SK-N-SH (cell line): Measurements from ENCODE around the gene ATL1. TPM values are rescaled to one million over a fixed set of nuclear protein-coding genes. Genes with fewer than 3 reads are reported as not detected.

Experiments
- CTCF ChIA-PET: fragments of 300-600, 350-600 bp; formaldehyde crosslinking; extraction: SDS; loops from one replicate; lab custom pipeline; 2021; lab: Yijun Ruan, JAX
- POLR2A ChIA-PET: fragments of 350-600 bp; sonication (Branson Sonifier 250); formaldehyde crosslinking; extraction: SDS; loops from one replicate; lab custom pipeline; 2020; ENCODE audit warnings: antibody characterized with exemption, inconsistent platforms; lab: Yijun Ruan, JAX
- DNase-seq: peaks from one replicate; pipeline ENCODE4 v3.0.0; 2012
- H2AFZ ChIP-seq: fragments of 200-600 bp; sonication (generic); 2 replicates; pipeline ENCODE4 v1.8.1; 2016; ENCODE audit warnings: antibody characterized with exemption, mild to moderate bottlenecking, low read depth
- H3F3A ChIP-seq: fragments of 200-600 bp; sonication (generic); replicated peaks from 2 replicates; pipeline ENCODE3; 2016; ENCODE audit warnings: antibody characterized with exemption, mild to moderate bottlenecking; ENCODE audit not compliant: insufficient read depth
- H3K27ac ChIP-seq, 2 experiments: fragments of 200-500 bp in 1 of 2; fragments of 200-600 bp in 1 of 2; sonication (Bioruptor generic) in 1 of 2; sonication (generic), shearing (Covaris generic) in 1 of 2; 2 replicates each; pipeline versions ENCODE4 v1.5.1 to v1.6.1; 2014 to 2016; ENCODE audit warnings: low read depth in 2 of 2, inconsistent platforms in 1 of 2, low read length in 1 of 2, mild to moderate bottlenecking in 1 of 2, mixed read lengths in 1 of 2
- H3K27me3 ChIP-seq: fragments of 200-600 bp; sonication (generic), shearing (Covaris generic); 2 replicates; pipeline ENCODE4 v1.6.1; 2016; ENCODE audit warnings: mixed run types; ENCODE audit not compliant: insufficient read depth
- H3K36me3 ChIP-seq, 2 experiments: fragments of 200-500 bp in 1 of 2; fragments of 200-600 bp in 1 of 2; sonication (Bioruptor generic) in 1 of 2; sonication (generic) in 1 of 2; replicated peaks in 1 of 2; 2 replicates each; pipeline versions ENCODE3 to v1.5.1; 2014 to 2016; ENCODE audit warnings: low read length in 1 of 2, mild to moderate bottlenecking in 1 of 2; ENCODE audit not compliant: insufficient read depth in 2 of 2, control insufficient read depth in 1 of 2
- H3K4me1 ChIP-seq, 2 experiments: fragments of 200-500 bp in 1 of 2; fragments of 200-600 bp in 1 of 2; sonication (Bioruptor generic) in 1 of 2; sonication (generic), shearing (Covaris generic) in 1 of 2; 2 replicates each; pipeline versions ENCODE4 v1.5.1 to v1.6.1; 2014 to 2016; ENCODE audit warnings: low read depth in 1 of 2, low read length in 1 of 2, mixed run types in 1 of 2; ENCODE audit not compliant: insufficient read depth in 2 of 2, control insufficient read depth in 1 of 2
- H3K4me2 ChIP-seq: fragments of 200-600 bp; sonication (generic), shearing (Covaris generic); 2 replicates; pipeline ENCODE4 v1.6.1; 2017; ENCODE audit warnings: mixed run types
- H3K4me3 ChIP-seq, 2 experiments: fragments of 200-500 bp in 1 of 2; fragments of 200-600 bp in 1 of 2; sonication (Bioruptor generic) in 1 of 2; sonication (generic), shearing (Covaris generic) in 1 of 2; 2 replicates each; pipeline versions ENCODE4 v1.5.1 to v1.8.1; 2014 to 2016; ENCODE audit warnings: low read depth in 2 of 2, inconsistent platforms in 1 of 2, low read length in 1 of 2, mild to moderate bottlenecking in 1 of 2, mixed read lengths in 1 of 2, moderate library complexity in 1 of 2
- H3K79me2 ChIP-seq: fragments of 200-600 bp; sonication (generic); 2 replicates; pipeline ENCODE4 v1.8.1; 2017; ENCODE audit warnings: mild to moderate bottlenecking; ENCODE audit not compliant: insufficient read depth
- H3K9ac ChIP-seq: fragments of 200-600 bp; sonication (generic); 2 replicates; pipeline ENCODE4 v1.6.1; 2017; ENCODE audit warnings: mixed run types
- H3K9me2 ChIP-seq: fragments of 200-600 bp; sonication (generic); 2 replicates; pipeline ENCODE4 v1.6.1; 2017; ENCODE audit warnings: mixed run types
- H3K9me3 ChIP-seq: fragments of 200-600 bp; sonication (generic); 2 replicates; pipeline ENCODE4 v1.6.1; 2017; ENCODE audit warnings: mixed run types, mild to moderate bottlenecking, moderate library complexity
- H4K20me1 ChIP-seq: fragments of 200-600 bp; sonication (generic); 2 replicates; pipeline ENCODE4 v1.6.1; 2017; ENCODE audit warnings: mild to moderate bottlenecking, mixed run types; ENCODE audit not compliant: insufficient read depth
- CTCF ChIP-seq: fragments of 200-600 bp; sonication (generic); IDR thresholded peaks from 2 replicates; pipeline ENCODE4 v1.6.1; 2017; ENCODE audit warnings: antibody characterized with exemption, mild to moderate bottlenecking, moderate library complexity
- EP300 ChIP-seq, 2 experiments: IDR thresholded peaks; 2 replicates each; pipeline versions ENCODE4 v1.4.0 to v1.6.1; 2012; ENCODE audit warnings: borderline replicate concordance in 1 of 2, low read depth in 1 of 2, low read length in 1 of 2
- EZH2phosphoT487 ChIP-seq: fragments of 200-600 bp; sonication (generic); IDR thresholded peaks from 2 replicates; pipeline ENCODE4 v1.6.1; 2017; ENCODE audit warnings: low read depth, mixed run types, mild to moderate bottlenecking, antibody characterized with exemption, moderate library complexity, borderline replicate concordance
- FOSL2 ChIP-seq: IDR thresholded peaks from 2 replicates; pipeline ENCODE4 v1.4.0; 2012; ENCODE audit warnings: low read depth, mild to moderate bottlenecking, moderate library complexity, borderline replicate concordance
- GATA2 ChIP-seq: sonication (generic); formaldehyde crosslinking; IDR thresholded peaks from 2 replicates; pipeline ENCODE4 v1.5.0; 2020; ENCODE audit warnings: mild to moderate bottlenecking, missing genetic modification reagents
- JUND ChIP-seq: IDR thresholded peaks from 2 replicates; pipeline ENCODE4 v1.4.0; 2012
- MXI1 ChIP-seq: IDR thresholded peaks from 2 replicates; pipeline ENCODE4 v1.6.1; 2012; ENCODE audit warnings: mild to moderate bottlenecking, low read depth, low read length, improper control_type of control experiment
- NFIC ChIP-seq: IDR thresholded peaks from 2 replicates; pipeline ENCODE4 v1.4.0; 2012; ENCODE audit warnings: borderline replicate concordance
- NRF1 ChIP-seq: IDR thresholded peaks from 2 replicates; pipeline ENCODE4 v1.6.1; 2012; ENCODE audit warnings: low read depth, mild to moderate bottlenecking, low read length
- POLR2AphosphoS5 ChIP-seq: IDR thresholded peaks from 2 replicates; pipeline ENCODE4 v1.6.1; 2012; ENCODE audit warnings: low read depth, low read length
- RAD21 ChIP-seq: IDR thresholded peaks from 2 replicates; pipeline ENCODE4 v1.6.1; 2012; ENCODE audit warnings: mild to moderate bottlenecking, low read length
- RFX5 ChIP-seq: IDR thresholded peaks from 2 replicates; pipeline ENCODE4 v1.6.1; 2012; ENCODE audit warnings: mild to moderate bottlenecking, improper control_type of control experiment, low read length
- RXRA ChIP-seq: IDR thresholded peaks from 2 replicates; pipeline ENCODE4 v1.4.0; 2012; ENCODE audit warnings: low read depth, mild to moderate bottlenecking, borderline replicate concordance
- SMC3 ChIP-seq: IDR thresholded peaks from 2 replicates; pipeline ENCODE4 v1.6.1; 2012; ENCODE audit warnings: low read depth, low read length, improper control_type of control experiment
- TEAD4 ChIP-seq: IDR thresholded peaks from 2 replicates; pipeline ENCODE4 v1.4.0; 2012; ENCODE audit warnings: mild to moderate bottlenecking, borderline replicate concordance; ENCODE audit not compliant: insufficient read depth
- USF1 ChIP-seq: IDR thresholded peaks from 2 replicates; pipeline ENCODE4 v1.4.0; 2012; ENCODE audit warnings: low read depth, borderline replicate concordance
- WGBS: methylation state at CpG from one replicate; pipeline ENCODE4 v1.1.6; 2017; ENCODE audit warnings: low lambda C conversion rate; 5-methylcytosine and 5-hydroxymethylcytosine counted together
- polyA plus RNA-seq, 3 experiments: library from polyadenylated mRNA; depleted of rRNA; stranded (reverse); fragments of >200 nt; gene quantifications; 2 replicates each; pipeline ENCODE4 v1.2.3, GENCODE V29; 2012
- TF ChIP-seq, protein P1 (sequence below): IDR thresholded peaks from 2 replicates; pipeline ENCODE4; 2012
- TF ChIP-seq, protein P2 (sequence below): IDR thresholded peaks from 2 replicates; pipeline ENCODE4 v1.4.0; 2012; ENCODE audit warnings: low read depth
- TF ChIP-seq, protein P3 (sequence below): IDR thresholded peaks from 2 replicates; pipeline ENCODE4 v1.6.1; 2012; ENCODE audit warnings: mild to moderate bottlenecking, low read depth, low read length, moderate library complexity

The ATL1 gene
- polyA plus RNA-seq, 1 of the 3 experiments (the other 2 are of a cell fraction) = 7.3 TPM

DNA sequence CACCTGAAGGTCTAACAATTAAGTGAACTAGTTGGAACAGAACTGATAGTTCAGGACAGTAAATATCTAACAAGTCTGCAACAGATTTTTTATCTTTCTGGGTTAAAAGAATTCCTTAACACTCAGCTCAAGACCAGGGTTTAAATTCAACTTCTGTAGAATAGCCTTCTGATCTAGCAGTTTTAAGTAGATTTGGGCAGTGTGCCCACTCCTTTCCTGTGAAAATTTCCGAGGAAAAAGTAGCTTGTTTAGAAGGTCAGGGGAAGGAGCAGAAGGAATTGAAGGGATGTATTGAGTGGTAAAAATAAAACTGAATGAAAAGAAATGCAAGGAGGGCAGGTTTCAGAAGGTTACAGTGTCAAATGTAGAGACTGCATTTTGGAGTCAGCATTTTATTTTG, 45.8 kb downstream of the ATL1 start:
- Histone ChIP-seq H3K4me3 (no peak overlapping the region), H2AFZ (no peak overlapping the region), H4K20me1 (no peaks in the 10 kb centered on the region), H3K79me2 (no peaks in the 10 kb centered on the region), H3K27ac (no peak overlapping the region), H3K36me3 (peaks cover 0 to 8% of the 10 kb centered on the region in 2 experiments), H3K4me2 (no peak overlapping the region), H3K9ac (no peak overlapping the region), H3K27me3 (no peaks in the 10 kb centered on the region), H3F3A (peaks cover 6% of the 10 kb centered on the region), H3K4me1 (peaks cover 0 to 18% of the 10 kb centered on the region in 2 experiments; a peak in 3 of 4 replicates), H3K9me2 (no peaks in the 10 kb centered on the region), H3K9me3 (no peaks in the 10 kb centered on the region)
- DNase-seq = no peak
- ChIA-PET POLR2A (no interaction called here), CTCF (interaction anchor here (0.7 to 3.5 kb wide), 5 partner anchors 9 to 172 kb away, joined by 3 to 14 read pairs (median 3); no protein-coding TSS in a partner anchor)
- TF ChIP-seq, protein P1, sequence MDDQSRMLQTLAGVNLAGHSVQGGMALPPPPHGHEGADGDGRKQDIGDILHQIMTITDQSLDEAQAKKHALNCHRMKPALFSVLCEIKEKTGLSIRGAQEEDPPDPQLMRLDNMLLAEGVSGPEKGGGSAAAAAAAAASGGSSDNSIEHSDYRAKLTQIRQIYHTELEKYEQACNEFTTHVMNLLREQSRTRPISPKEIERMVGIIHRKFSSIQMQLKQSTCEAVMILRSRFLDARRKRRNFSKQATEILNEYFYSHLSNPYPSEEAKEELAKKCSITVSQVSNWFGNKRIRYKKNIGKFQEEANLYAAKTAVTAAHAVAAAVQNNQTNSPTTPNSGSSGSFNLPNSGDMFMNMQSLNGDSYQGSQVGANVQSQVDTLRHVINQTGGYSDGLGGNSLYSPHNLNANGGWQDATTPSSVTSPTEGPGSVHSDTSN = no peak
- TF ChIP-seq FOSL2 = no peak
- TF ChIP-seq RFX5 = no peak
- TF ChIP-seq CTCF = no peak
- TF ChIP-seq EP300 (IDR thresholded peaks at IDR 0.05; ENCODE audit: borderline replicate concordance in 1 of 2, low read depth in 1 of 2, low read length in 1 of 2) = no peak
- WGBS = 0% methylated on average over 1 of the region's 1 CpG

- Histone ChIP-seq H3K9me3 (no peaks in the 10 kb centered on the region), H3F3A (peaks cover 6% of the 10 kb centered on the region), H3K79me2 (no peaks in the 10 kb centered on the region), H3K9me2 (no peaks in the 10 kb centered on the region), H3K36me3 (peaks cover 0 to 8% of the 10 kb centered on the region in 2 experiments), H3K4me1 (peaks cover 0 to 14% of the 10 kb centered on the region in 2 experiments; a peak in 3 of 4 replicates), H3K27me3 (no peaks in the 10 kb centered on the region), H3K4me2 (no peak overlapping the region), H3K27ac (no peak overlapping the region), H2AFZ (no peak overlapping the region), H3K9ac (no peak overlapping the region), H3K4me3 (no peak overlapping the region), H4K20me1 (no peaks in the 10 kb centered on the region)
- CTCF ChIA-PET = interaction anchor here (0.8 to 3.5 kb wide), 4 partner anchors 13 to 171 kb away, joined by 3 to 14 read pairs (median 3); no protein-coding TSS in a partner anchor
- POLR2A ChIA-PET = no interaction called here
- WGBS = 72% methylated on average over 2 of the region's 2 CpGs
- no peak for DNase-seq
- no peak for TF ChIP-seq GATA2 (CRISPR knock-in tag)
- TF ChIP-seq RXRA = no peak
- no peak for TF ChIP-seq TEAD4
- TF ChIP-seq, protein P2, sequence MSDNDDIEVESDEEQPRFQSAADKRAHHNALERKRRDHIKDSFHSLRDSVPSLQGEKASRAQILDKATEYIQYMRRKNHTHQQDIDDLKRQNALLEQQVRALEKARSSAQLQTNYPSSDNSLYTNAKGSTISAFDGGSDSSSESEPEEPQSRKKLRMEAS = no peak
- TF ChIP-seq, protein P3, sequence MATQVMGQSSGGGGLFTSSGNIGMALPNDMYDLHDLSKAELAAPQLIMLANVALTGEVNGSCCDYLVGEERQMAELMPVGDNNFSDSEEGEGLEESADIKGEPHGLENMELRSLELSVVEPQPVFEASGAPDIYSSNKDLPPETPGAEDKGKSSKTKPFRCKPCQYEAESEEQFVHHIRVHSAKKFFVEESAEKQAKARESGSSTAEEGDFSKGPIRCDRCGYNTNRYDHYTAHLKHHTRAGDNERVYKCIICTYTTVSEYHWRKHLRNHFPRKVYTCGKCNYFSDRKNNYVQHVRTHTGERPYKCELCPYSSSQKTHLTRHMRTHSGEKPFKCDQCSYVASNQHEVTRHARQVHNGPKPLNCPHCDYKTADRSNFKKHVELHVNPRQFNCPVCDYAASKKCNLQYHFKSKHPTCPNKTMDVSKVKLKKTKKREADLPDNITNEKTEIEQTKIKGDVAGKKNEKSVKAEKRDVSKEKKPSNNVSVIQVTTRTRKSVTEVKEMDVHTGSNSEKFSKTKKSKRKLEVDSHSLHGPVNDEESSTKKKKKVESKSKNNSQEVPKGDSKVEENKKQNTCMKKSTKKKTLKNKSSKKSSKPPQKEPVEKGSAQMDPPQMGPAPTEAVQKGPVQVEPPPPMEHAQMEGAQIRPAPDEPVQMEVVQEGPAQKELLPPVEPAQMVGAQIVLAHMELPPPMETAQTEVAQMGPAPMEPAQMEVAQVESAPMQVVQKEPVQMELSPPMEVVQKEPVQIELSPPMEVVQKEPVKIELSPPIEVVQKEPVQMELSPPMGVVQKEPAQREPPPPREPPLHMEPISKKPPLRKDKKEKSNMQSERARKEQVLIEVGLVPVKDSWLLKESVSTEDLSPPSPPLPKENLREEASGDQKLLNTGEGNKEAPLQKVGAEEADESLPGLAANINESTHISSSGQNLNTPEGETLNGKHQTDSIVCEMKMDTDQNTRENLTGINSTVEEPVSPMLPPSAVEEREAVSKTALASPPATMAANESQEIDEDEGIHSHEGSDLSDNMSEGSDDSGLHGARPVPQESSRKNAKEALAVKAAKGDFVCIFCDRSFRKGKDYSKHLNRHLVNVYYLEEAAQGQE = no peak
- no peak for TF ChIP-seq EZH2phosphoT487
- no peak for TF ChIP-seq JUND
- no peak for TF ChIP-seq NFIC
- TF ChIP-seq MXI1 = no peak
- no peak for TF ChIP-seq RAD21
- no peak for TF ChIP-seq POLR2AphosphoS5
- TF ChIP-seq SMC3 = no peak
- TF ChIP-seq, protein P1 = no peak
- no peak for TF ChIP-seq NRF1
- no peak for TF ChIP-seq USF1
These were observed 46.5 kb downstream of the ATL1 start for GRCh38 chr14:50606468-50606867.
